ENCODE data around the gene KAT2A.

The KAT2A gene

GRCh38 chr17:42112552-42113176 lies 8.5 kb downstream of the KAT2A start, which contains the start of gene DHX58:
DHX58 (minus strand) TSS chr17:42112714; CDS start chr17:42111892, 822 bp downstream.
- DNase-seq, result peak; percentile 96 to 98

- peak in 1 of 2 experiments; percentile 11 for DNase-seq
These were observed 9.2 kb downstream of the KAT2A start for GRCh38 chr17:42111871-42112551.

- DNase-seq, result no peak
These were observed 9.9 kb downstream of the KAT2A start for GRCh38 chr17:42111265-42111636.

GRCh38 chr17:42110301-42111264 lies 10.6 kb downstream of the KAT2A start:
- no peak for DNase-seq

- no peak for DNase-seq
These were observed 12.1 kb downstream of the KAT2A start for GRCh38 chr17:42109086-42109485.

- no peak for DNase-seq
These were observed 13.3 kb downstream of the KAT2A start for GRCh38 chr17:42107597-42108576.

- no peak for DNase-seq
These were observed 14.0 kb downstream of the KAT2A start for GRCh38 chr17:42107124-42107523.

- no peak for DNase-seq
These were observed 15.2 kb downstream of the KAT2A start for GRCh38 chr17:42106009-42106408.

GRCh38 chr17:42104264-42104663 lies 16.9 kb downstream of the KAT2A start:
- no peak for DNase-seq

GRCh38 chr17:42103221-42103954 lies 17.8 kb downstream of the KAT2A start:
- DNase-seq, result no peak

GRCh38 chr17:42101513-42102292 lies 19.5 kb downstream of the KAT2A start:
- DNase-seq, result peak; percentile 35 to 50

GRCh38 chr17:42098730-42099399 lies 22.3 kb downstream of the KAT2A start:
- no peak for DNase-seq

- DNase-seq, result no peak
These were observed 23.2 kb downstream of the KAT2A start, which contains the start of gene ZNF385C for GRCh38 chr17:42097691-42098631. ZNF385C (minus strand) TSS chr17:42098473; CDS start chr17:42063056, 35,417 bp downstream.

- no peak for DNase-seq
These were observed 24.6 kb downstream of the KAT2A start for GRCh38 chr17:42096360-42097111.

- DNase-seq, result no peak
These were observed 26.6 kb downstream of the KAT2A start for GRCh38 chr17:42094375-42095069.

- DNase-seq, result no peak
These were observed 28.2 kb downstream of the KAT2A start for GRCh38 chr17:42092939-42093338.
